GM12891 (cell line): ENCODE results near the gene KLHDC7A.

Experiments used
- POLR2A ChIP-seq: IDR thresholded peaks from 2 replicates; pipeline ENCODE4 v1.6.1; 2011; ENCODE audit warnings: low read depth, low read length, control low read depth
- TAF1 ChIP-seq: IDR thresholded peaks from 2 replicates; pipeline ENCODE4 v1.6.1; 2011; ENCODE audit warnings: low read depth, low read length, control low read depth

DNA sequence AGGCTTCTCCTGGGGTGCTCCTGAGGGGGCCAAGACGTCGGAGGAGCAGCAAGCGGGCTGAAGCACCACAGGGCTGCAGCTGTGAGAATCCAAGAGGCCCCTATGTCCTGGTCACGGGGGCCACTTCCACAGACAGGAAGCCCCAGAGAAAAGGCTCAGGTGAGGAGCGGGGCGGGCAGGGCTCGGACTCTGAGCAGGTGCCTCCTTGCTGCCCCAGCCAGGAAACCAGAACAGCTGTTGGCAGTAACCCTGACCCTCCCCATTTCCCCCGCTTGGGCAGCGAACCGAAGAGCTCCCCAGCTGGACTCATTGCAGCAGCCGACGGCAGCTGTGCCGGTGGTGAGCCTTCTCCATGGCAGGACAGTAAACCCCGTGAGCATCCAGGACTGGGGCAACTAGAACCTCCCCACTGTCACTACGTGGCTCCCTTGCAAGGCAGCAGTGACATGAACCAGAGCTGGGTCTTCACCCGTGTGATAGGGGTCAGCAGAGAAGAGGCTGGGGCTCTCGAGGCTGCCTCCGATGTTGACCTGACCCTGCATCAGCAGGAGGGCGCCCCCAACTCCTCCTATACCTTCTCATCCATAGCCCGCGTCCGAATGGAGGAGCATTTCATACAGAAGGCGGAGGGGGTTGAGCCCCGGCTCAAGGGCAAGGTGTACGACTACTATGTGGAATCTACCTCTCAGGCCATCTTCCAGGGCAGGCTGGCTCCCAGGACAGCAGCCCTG lies 625 bp downstream of the KLHDC7A start:
- no peak for TF ChIP-seq POLR2A
- no peak for TF ChIP-seq TAF1
